Measurements from ENCODE around the gene RXFP3. TPM values are rescaled to one million over a fixed set of nuclear protein-coding genes. Genes with fewer than 3 reads are reported as not detected.

Gene RXFP3
- total RNA-seq, 2 donors from 2014 or later: not detected

GRCh38 chr5:33925278-33925677 is 10.9 kb upstream of the RXFP3 start:
- intact Hi-C loops (cut with DNase I): no loop called here
- Histone ChIP-seq H3K4me3 (no peak overlapping the region), H3K4me1 (no peaks in the 10 kb centered on the region), H3K27me3 (no peaks in the 10 kb centered on the region), H3K9me3 (no peaks in the 10 kb centered on the region), H3K27ac (no peak overlapping the region), H3K36me3 (replicated peaks in 1 of 2; ENCODE audit: insufficient read depth in 1 of 2, low read depth in 2 of 2) (no peaks in the 10 kb centered on the region)
- DNase-seq (no peak), ATAC-seq (no peak)
- no peak for TF ChIP-seq POLR2A (IDR thresholded peaks at IDR 0.05)
- TF ChIP-seq, protein P1, sequence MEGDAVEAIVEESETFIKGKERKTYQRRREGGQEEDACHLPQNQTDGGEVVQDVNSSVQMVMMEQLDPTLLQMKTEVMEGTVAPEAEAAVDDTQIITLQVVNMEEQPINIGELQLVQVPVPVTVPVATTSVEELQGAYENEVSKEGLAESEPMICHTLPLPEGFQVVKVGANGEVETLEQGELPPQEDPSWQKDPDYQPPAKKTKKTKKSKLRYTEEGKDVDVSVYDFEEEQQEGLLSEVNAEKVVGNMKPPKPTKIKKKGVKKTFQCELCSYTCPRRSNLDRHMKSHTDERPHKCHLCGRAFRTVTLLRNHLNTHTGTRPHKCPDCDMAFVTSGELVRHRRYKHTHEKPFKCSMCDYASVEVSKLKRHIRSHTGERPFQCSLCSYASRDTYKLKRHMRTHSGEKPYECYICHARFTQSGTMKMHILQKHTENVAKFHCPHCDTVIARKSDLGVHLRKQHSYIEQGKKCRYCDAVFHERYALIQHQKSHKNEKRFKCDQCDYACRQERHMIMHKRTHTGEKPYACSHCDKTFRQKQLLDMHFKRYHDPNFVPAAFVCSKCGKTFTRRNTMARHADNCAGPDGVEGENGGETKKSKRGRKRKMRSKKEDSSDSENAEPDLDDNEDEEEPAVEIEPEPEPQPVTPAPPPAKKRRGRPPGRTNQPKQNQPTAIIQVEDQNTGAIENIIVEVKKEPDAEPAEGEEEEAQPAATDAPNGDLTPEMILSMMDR (IDR thresholded peaks at IDR 0.05): no peak

DNA sequence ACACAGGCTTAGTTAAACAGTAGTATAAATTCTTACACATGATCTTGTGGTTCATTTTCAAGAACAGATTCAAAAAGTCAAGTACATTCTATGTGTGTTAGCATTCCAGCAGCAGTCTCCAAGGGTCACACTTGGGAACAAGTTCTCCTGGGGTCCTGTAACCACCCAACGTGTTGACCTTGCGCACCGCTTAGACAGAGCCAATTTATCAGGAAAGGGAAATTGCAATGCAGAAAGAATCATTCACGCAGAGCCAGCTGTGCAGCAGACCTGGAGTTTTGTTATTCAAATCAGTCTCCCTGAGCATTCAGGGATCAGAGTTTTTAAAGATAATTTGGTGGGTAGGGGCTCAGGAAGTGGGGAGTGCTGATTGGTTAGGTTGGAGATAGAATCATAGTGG is 8.5 kb upstream of the RXFP3 start:
- intact Hi-C loops (cut with DNase I): no loop called here
- ATAC-seq (no peak), DNase-seq (no peak)
- Histone ChIP-seq H3K4me1 (no peaks in the 10 kb centered on the region), H3K4me3 (no peak overlapping the region), H3K9me3 (no peaks in the 10 kb centered on the region), H3K36me3 (replicated peaks in 1 of 2; ENCODE audit: insufficient read depth in 1 of 2, low read depth in 2 of 2) (no peaks in the 10 kb centered on the region), H3K27ac (no peak overlapping the region), H3K27me3 (no peaks in the 10 kb centered on the region)
- TF ChIP-seq, protein P1 (IDR thresholded peaks at IDR 0.05): no peak
- no peak for TF ChIP-seq POLR2A (IDR thresholded peaks at IDR 0.05)
- WGBS, 2 donors: 38 to 42% methylated on average over 4 of the region's 4 CpGs

GRCh38 chr5:33928283-33928682 is 7.9 kb upstream of the RXFP3 start:
- Histone ChIP-seq H3K27me3 (no peaks in the 10 kb centered on the region), H3K4me3 (no peak overlapping the region), H3K9me3 (no peaks in the 10 kb centered on the region), H3K36me3 (replicated peaks in 1 of 2; ENCODE audit: insufficient read depth in 1 of 2, low read depth in 2 of 2) (no peaks in the 10 kb centered on the region), H3K27ac (no peak overlapping the region), H3K4me1 (no peaks in the 10 kb centered on the region)
- intact Hi-C loops (cut with DNase I): no loop called here
- no peak for TF ChIP-seq POLR2A (IDR thresholded peaks at IDR 0.05)
- TF ChIP-seq, protein P1 (IDR thresholded peaks at IDR 0.05): no peak
- WGBS, 2 donors: 53 to 54% methylated on average over 2 of the region's 2 CpGs
- DNase-seq (no peak), ATAC-seq (no peak)

DNA sequence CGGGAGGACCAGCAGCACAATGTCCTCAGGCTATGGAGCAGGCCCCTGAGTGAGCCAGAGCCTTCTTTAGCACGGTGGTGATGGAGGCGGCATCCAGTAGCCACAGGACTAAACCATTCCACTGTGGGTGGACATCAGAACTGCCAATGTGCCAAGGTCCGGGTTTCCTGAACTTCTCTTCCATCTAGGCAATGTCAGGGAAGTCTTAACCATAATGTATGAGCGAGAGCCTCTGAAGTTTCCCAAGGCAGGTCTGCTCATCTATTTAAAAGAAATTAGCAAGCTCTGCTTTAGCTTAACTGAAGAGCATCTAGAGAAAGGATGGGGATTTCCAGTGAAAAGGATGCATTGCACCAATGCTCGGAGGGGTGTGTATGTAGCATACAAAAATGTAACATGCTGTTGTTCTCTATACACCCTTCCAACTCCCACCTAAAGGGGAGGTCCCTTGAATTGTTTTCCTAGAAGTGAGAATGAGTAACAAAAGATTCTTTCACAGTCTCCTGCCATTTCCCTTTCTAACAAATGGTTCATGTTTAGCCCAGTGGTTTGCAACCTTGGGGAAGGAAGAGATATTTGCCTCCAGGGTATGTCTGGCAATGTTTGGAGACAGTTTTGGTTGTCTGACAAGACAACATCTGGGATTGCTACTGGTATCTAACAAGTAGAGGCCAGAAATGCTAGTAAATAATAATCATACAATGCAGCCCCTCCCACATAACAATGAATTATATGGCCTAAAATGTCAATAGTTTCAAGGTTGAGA is 6.1 kb upstream of the RXFP3 start:
- Histone ChIP-seq H3K4me3 (no peak overlapping the region), H3K4me1 (no peaks in the 10 kb centered on the region), H3K9me3 (no peaks in the 10 kb centered on the region), H3K36me3 (replicated peaks in 1 of 2; ENCODE audit: insufficient read depth in 1 of 2, low read depth in 2 of 2) (no peaks in the 10 kb centered on the region), H3K27me3 (no peaks in the 10 kb centered on the region), H3K27ac (no peak overlapping the region)
- intact Hi-C loops (cut with DNase I): no loop called here
- WGBS, 2 donors: 71 to 82% methylated on average over 4 to 6 of the region's 6 CpGs
- ATAC-seq: no peak
- DNase-seq: no peak
- TF ChIP-seq POLR2A (IDR thresholded peaks at IDR 0.05): no peak
- TF ChIP-seq, protein P1 (IDR thresholded peaks at IDR 0.05): no peak

GRCh38 chr5:33931136-33931535 is 5.0 kb upstream of the RXFP3 start:
- ATAC-seq: no peak
- intact Hi-C loops (cut with DNase I): no loop called here
- WGBS, 2 donors: 57 to 72% methylated on average over 5 of the region's 5 CpGs

More at GRCh38 chr5:33931136-33931535, 5.0 kb upstream of the RXFP3 start:
- no peak for DNase-seq
- H3K9me3 ChIP-seq: no peaks in the 10 kb centered on the region
- H3K4me1 ChIP-seq: peaks cover 6% of the 10 kb centered on the region
- no peak overlapping the region for H3K27ac ChIP-seq
- TF ChIP-seq POLR2A (IDR thresholded peaks at IDR 0.05): no peak
- TF ChIP-seq, protein P1 (IDR thresholded peaks at IDR 0.05): no peak
- no peaks in the 10 kb centered on the region for H3K27me3 ChIP-seq
- H3K4me3 ChIP-seq: no peak overlapping the region
- H3K36me3 ChIP-seq (replicated peaks in 1 of 2; ENCODE audit: insufficient read depth in 1 of 2, low read depth in 2 of 2): no peaks in the 10 kb centered on the region
